HUES6 (cell line): ENCODE measurements around the gene RUNX1.

Experiments
- H3K27ac ChIP-seq: 2 replicates; pipeline ENCODE4 v1.7.0; 2013; ENCODE audit warnings: low read depth, mild to moderate bottlenecking, low read length, inconsistent platforms
- H3K27me3 ChIP-seq: 2 replicates; pipeline ENCODE4 v1.6.1; 2013; ENCODE audit warnings: low read length; ENCODE audit not compliant: control insufficient read depth, insufficient read depth
- H3K36me3 ChIP-seq: 2 replicates; pipeline ENCODE4 v1.6.1; 2013; ENCODE audit warnings: low read length; ENCODE audit not compliant: control insufficient read depth, insufficient read depth
- H3K4me1 ChIP-seq: 2 replicates; pipeline ENCODE4 v1.6.1; 2013; ENCODE audit warnings: low read length; ENCODE audit not compliant: control insufficient read depth, insufficient read depth
- H3K4me3 ChIP-seq: 2 replicates; pipeline ENCODE4 v1.5.1; 2013; ENCODE audit warnings: low read depth, low read length
- H3K9ac ChIP-seq: one replicate; pipeline ENCODE4 v1.6.1; 2013; ENCODE audit warnings: mild to moderate bottlenecking, low read length
- H3K9me3 ChIP-seq: 2 replicates; pipeline ENCODE4 v1.6.1; 2013; ENCODE audit warnings: low read depth, low read length; ENCODE audit not compliant: control insufficient read depth, insufficient read depth

Gene RUNX1

GRCh38 chr21:34890470-34890723 is 158.7 kb downstream of the RUNX1 start:
- Histone ChIP-seq H3K9ac (no peak overlapping the region), H3K4me1 (peaks cover 12% of the 10 kb centered on the region), H3K36me3 (no peaks in the 10 kb centered on the region), H3K4me3 (peak overlapping the region; percentile 73), H3K27ac (no peak overlapping the region), H3K27me3 (peaks cover 92% of the 10 kb centered on the region), H3K9me3 (no peaks in the 10 kb centered on the region)

- peaks cover 92% of the 10 kb centered on the region for H3K27me3 ChIP-seq
Measured at GRCh38 chr21:34889676-34890469, 159.2 kb downstream of the RUNX1 start.

GRCh38 chr21:34889320-34889675 is 159.8 kb downstream of the RUNX1 start:
- Histone ChIP-seq H3K27ac (no peak overlapping the region), H3K27me3 (peaks cover 92% of the 10 kb centered on the region), H3K9ac (peak overlapping the region; percentile 80), H3K36me3 (no peaks in the 10 kb centered on the region), H3K4me3 (peak overlapping the region; percentile 73), H3K4me1 (peaks cover 17% of the 10 kb centered on the region), H3K9me3 (no peaks in the 10 kb centered on the region)

More at GRCh38 chr21:34889676-34890469, 159.2 kb downstream of the RUNX1 start:
- peak overlapping the region; percentile 73 for H3K4me3 ChIP-seq
- no peaks in the 10 kb centered on the region for H3K9me3 ChIP-seq
- H3K4me1 ChIP-seq, result peaks cover 17% of the 10 kb centered on the region
- H3K36me3 ChIP-seq, result no peaks in the 10 kb centered on the region
- no peak overlapping the region; the same call in 1 of the 2 replicates for H3K27ac ChIP-seq
- peak overlapping the region; percentile 80 for H3K9ac ChIP-seq

- Histone ChIP-seq H3K36me3 (no peaks in the 10 kb centered on the region), H3K27ac (no peak overlapping the region), H3K9ac (peak overlapping the region; percentile 80), H3K4me3 (peak overlapping the region; percentile 73), H3K4me1 (peaks cover 17% of the 10 kb centered on the region), H3K27me3 (peaks cover 92% of the 10 kb centered on the region), H3K9me3 (no peaks in the 10 kb centered on the region)
Measured at GRCh38 chr21:34888569-34889319, 160.4 kb downstream of the RUNX1 start.

- Histone ChIP-seq H3K27ac (no peak overlapping the region), H3K9ac (peak overlapping the region; percentile 62), H3K4me1 (peaks cover 17% of the 10 kb centered on the region), H3K4me3 (peak overlapping the region; percentile 73), H3K36me3 (no peaks in the 10 kb centered on the region), H3K27me3 (peaks cover 92% of the 10 kb centered on the region), H3K9me3 (no peaks in the 10 kb centered on the region)
Measured at GRCh38 chr21:34887725-34888568, 161.2 kb downstream of the RUNX1 start.

- H3K27me3 ChIP-seq, result peaks cover 92% of the 10 kb centered on the region
- H3K9ac ChIP-seq, result peak overlapping the region; percentile 69
- no peaks in the 10 kb centered on the region for H3K9me3 ChIP-seq
- H3K4me1 ChIP-seq, result peaks cover 17% of the 10 kb centered on the region
- H3K4me3 ChIP-seq, result peak overlapping the region; percentile 73
- no peak overlapping the region for H3K27ac ChIP-seq
- H3K36me3 ChIP-seq, result no peaks in the 10 kb centered on the region
Measured at GRCh38 chr21:34887105-34887442, 162.0 kb downstream of the RUNX1 start.

GRCh38 chr21:34886240-34887104 is 162.6 kb downstream of the RUNX1 start:
- H3K27ac ChIP-seq, result no peak overlapping the region
- peaks cover 87% of the 10 kb centered on the region for H3K27me3 ChIP-seq

GRCh38 chr21:34885626-34886239 is 163.4 kb downstream of the RUNX1 start:
- Histone ChIP-seq H3K9me3 (no peaks in the 10 kb centered on the region), H3K4me3 (peak overlapping the region; percentile 73), H3K27me3 (peaks cover 80% of the 10 kb centered on the region), H3K9ac (peak overlapping the region; percentile 11), H3K4me1 (peaks cover 17% of the 10 kb centered on the region), H3K27ac (no peak overlapping the region), H3K36me3 (no peaks in the 10 kb centered on the region)

More at GRCh38 chr21:34886240-34887104, 162.6 kb downstream of the RUNX1 start:
- H3K4me1 ChIP-seq, result peaks cover 17% of the 10 kb centered on the region
- no peaks in the 10 kb centered on the region for H3K9me3 ChIP-seq
- peak overlapping the region; percentile 73 for H3K4me3 ChIP-seq
- H3K36me3 ChIP-seq, result no peaks in the 10 kb centered on the region
- H3K9ac ChIP-seq, result peak overlapping the region; percentile 69

- H3K27ac ChIP-seq, result no peak overlapping the region
- peaks cover 74% of the 10 kb centered on the region for H3K27me3 ChIP-seq
- no peaks in the 10 kb centered on the region for H3K9me3 ChIP-seq
- H3K4me1 ChIP-seq, result peaks cover 17% of the 10 kb centered on the region
- H3K4me3 ChIP-seq, result peak overlapping the region; percentile 73; the same call in 1 of the 2 replicates
- H3K9ac ChIP-seq, result no peak overlapping the region
- no peaks in the 10 kb centered on the region for H3K36me3 ChIP-seq
Measured at GRCh38 chr21:34885125-34885524, 164.0 kb downstream of the RUNX1 start.

- H3K4me1 ChIP-seq, result peaks cover 17% of the 10 kb centered on the region
- no peaks in the 10 kb centered on the region for H3K9me3 ChIP-seq
- H3K4me3 ChIP-seq, result no peak overlapping the region
- H3K27ac ChIP-seq, result no peak overlapping the region
- H3K27me3 ChIP-seq, result peaks cover 69% of the 10 kb centered on the region
- no peaks in the 10 kb centered on the region for H3K36me3 ChIP-seq
- H3K9ac ChIP-seq, result no peak overlapping the region
Measured at GRCh38 chr21:34884346-34884929, 164.7 kb downstream of the RUNX1 start.
